GM12878 (cell line): ENCODE results near the gene PIGM. TPM values are rescaled to one million over a fixed set of nuclear protein-coding genes. Genes with fewer than 3 reads are reported as not detected.

Experiments used
- FOXK2 ChIP-seq: fragments of 450-650 bp; IDR thresholded peaks from 2 replicates; pipeline ENCODE4 v1.6.1; 2017; ENCODE audit warnings: mild to moderate bottlenecking, moderate library complexity
- MEF2A ChIP-seq: IDR thresholded peaks from 2 replicates; pipeline ENCODE4 v1.6.1; 2011; ENCODE audit warnings: low read depth, mild to moderate bottlenecking, low read length, moderate library complexity; ENCODE audit not compliant: insufficient read depth
- POLR2AphosphoS5 ChIP-seq: IDR thresholded peaks from 2 replicates; pipeline ENCODE4 v1.6.1; 2011; ENCODE audit warnings: mild to moderate bottlenecking, low read length, inconsistent platforms
- SMARCA5 ChIP-seq: fragments of 450-650 bp; IDR thresholded peaks from 2 replicates; pipeline ENCODE4 v1.6.1; 2017; ENCODE audit warnings: mild to moderate bottlenecking
- SREBF2 ChIP-seq: IDR thresholded peaks from 2 replicates; pipeline ENCODE4 v1.6.1; 2012; ENCODE audit warnings: mild to moderate bottlenecking, low read length
- polyA plus RNA-seq, 11 experiments: library from polyadenylated mRNA; depleted of rRNA in 4 of 11; unstranded in 6 of 11; stranded (reverse) in 5 of 11; fragments of >200 nt; fragmentation: Nextera tagmentation in 4 of 11; fragmentation: Illumina TruSeq in 1 of 11; extraction: Ambion mirVana in 4 of 11; extraction: Trizol in 1 of 11; gene quantifications; 1 replicate in 1 of 11; 2 replicates in 10 of 11; pipeline versions ENCODE4 v1.2.1 to v1.2.3, GENCODE V29; 2011 to 2016; ENCODE audit warnings: inconsistent platforms in 2 of 11, missing spikeins in 2 of 11, low read depth in 1 of 11
- total RNA-seq, 4 experiments: library from RNA; depleted of rRNA in 3 of 4; stranded (reverse); fragments of >200 nt in 3 of 4; fragmentation: Illumina TruSeq in 1 of 4; extraction: Trizol in 1 of 4; gene quantifications; 2 replicates each; pipeline versions ENCODE4 v1.2.1 to v1.2.3, GENCODE V29; 2013 to 2021
- TF ChIP-seq, protein P1 (sequence below): IDR thresholded peaks from 2 replicates; pipeline ENCODE4 v1.6.1; 2012; ENCODE audit warnings: improper control_type of control experiment, low read depth, low read length; ENCODE audit not compliant: insufficient replicate concordance
- TF ChIP-seq, protein P2 (sequence below): fragments of 450-650 bp; IDR thresholded peaks from 2 replicates; pipeline ENCODE4 v1.6.1; 2018; ENCODE audit warnings: borderline replicate concordance, mild to moderate bottlenecking; ENCODE audit not compliant: partially characterized antibody
- TF ChIP-seq, protein P3 (sequence below): IDR thresholded peaks from 2 replicates; pipeline ENCODE4 v1.6.1; 2011; ENCODE audit warnings: borderline replicate concordance, low read depth, mild to moderate bottlenecking, moderate library complexity, low read length; ENCODE audit not compliant: insufficient read depth, poor library complexity, severe bottlenecking

PIGM gene
- total and polyA plus RNA-seq, 10 of the 15 experiments (the other 5 are each of a cell fraction or from before 2014, with no cell fraction given): 2.6 to 6.1 (median 4.6) TPM

DNA sequence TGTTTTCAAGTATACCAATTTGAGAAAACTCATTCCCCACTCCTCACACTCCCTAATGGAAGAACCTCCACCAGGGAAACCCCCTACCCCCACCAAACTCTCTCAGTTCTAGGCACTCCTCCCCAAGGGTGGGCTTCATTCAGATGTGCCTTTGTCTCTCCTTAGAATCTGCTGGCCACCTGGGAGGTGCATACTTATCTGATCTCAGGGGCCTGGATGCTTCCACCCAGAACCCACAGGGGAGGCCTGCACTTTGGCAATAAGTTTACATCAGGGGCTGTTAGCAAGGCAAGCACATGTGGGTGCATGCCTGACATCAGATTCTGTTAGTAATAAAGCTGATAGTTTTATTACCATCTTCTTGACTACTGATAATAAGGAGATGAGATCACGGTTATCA, 45.3 kb downstream of the PIGM start (continued):
- TF ChIP-seq, protein P1, sequence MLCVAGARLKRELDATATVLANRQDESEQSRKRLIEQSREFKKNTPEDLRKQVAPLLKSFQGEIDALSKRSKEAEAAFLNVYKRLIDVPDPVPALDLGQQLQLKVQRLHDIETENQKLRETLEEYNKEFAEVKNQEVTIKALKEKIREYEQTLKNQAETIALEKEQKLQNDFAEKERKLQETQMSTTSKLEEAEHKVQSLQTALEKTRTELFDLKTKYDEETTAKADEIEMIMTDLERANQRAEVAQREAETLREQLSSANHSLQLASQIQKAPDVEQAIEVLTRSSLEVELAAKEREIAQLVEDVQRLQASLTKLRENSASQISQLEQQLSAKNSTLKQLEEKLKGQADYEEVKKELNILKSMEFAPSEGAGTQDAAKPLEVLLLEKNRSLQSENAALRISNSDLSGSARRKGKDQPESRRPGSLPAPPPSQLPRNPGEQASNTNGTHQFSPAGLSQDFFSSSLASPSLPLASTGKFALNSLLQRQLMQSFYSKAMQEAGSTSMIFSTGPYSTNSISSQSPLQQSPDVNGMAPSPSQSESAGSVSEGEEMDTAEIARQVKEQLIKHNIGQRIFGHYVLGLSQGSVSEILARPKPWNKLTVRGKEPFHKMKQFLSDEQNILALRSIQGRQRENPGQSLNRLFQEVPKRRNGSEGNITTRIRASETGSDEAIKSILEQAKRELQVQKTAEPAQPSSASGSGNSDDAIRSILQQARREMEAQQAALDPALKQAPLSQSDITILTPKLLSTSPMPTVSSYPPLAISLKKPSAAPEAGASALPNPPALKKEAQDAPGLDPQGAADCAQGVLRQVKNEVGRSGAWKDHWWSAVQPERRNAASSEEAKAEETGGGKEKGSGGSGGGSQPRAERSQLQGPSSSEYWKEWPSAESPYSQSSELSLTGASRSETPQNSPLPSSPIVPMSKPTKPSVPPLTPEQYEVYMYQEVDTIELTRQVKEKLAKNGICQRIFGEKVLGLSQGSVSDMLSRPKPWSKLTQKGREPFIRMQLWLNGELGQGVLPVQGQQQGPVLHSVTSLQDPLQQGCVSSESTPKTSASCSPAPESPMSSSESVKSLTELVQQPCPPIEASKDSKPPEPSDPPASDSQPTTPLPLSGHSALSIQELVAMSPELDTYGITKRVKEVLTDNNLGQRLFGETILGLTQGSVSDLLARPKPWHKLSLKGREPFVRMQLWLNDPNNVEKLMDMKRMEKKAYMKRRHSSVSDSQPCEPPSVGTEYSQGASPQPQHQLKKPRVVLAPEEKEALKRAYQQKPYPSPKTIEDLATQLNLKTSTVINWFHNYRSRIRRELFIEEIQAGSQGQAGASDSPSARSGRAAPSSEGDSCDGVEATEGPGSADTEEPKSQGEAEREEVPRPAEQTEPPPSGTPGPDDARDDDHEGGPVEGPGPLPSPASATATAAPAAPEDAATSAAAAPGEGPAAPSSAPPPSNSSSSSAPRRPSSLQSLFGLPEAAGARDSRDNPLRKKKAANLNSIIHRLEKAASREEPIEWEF: no peak
- TF ChIP-seq, protein P2, sequence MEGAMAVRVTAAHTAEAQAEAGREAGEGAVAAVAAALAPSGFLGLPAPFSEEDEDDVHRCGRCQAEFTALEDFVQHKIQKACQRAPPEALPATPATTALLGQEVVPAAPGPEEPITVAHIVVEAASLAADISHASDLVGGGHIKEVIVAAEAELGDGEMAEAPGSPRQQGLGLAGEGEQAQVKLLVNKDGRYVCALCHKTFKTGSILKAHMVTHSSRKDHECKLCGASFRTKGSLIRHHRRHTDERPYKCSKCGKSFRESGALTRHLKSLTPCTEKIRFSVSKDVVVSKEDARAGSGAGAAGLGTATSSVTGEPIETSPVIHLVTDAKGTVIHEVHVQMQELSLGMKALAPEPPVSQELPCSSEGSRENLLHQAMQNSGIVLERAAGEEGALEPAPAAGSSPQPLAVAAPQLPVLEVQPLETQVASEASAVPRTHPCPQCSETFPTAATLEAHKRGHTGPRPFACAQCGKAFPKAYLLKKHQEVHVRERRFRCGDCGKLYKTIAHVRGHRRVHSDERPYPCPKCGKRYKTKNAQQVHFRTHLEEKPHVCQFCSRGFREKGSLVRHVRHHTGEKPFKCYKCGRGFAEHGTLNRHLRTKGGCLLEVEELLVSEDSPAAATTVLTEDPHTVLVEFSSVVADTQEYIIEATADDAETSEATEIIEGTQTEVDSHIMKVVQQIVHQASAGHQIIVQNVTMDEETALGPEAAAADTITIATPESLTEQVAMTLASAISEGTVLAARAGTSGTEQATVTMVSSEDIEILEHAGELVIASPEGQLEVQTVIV: no peak
- TF ChIP-seq SMARCA5 (no peak), SREBF2 (no peak), POLR2AphosphoS5 (no peak), FOXK2 (no peak), MEF2A (no peak)
- TF ChIP-seq, protein P3, sequence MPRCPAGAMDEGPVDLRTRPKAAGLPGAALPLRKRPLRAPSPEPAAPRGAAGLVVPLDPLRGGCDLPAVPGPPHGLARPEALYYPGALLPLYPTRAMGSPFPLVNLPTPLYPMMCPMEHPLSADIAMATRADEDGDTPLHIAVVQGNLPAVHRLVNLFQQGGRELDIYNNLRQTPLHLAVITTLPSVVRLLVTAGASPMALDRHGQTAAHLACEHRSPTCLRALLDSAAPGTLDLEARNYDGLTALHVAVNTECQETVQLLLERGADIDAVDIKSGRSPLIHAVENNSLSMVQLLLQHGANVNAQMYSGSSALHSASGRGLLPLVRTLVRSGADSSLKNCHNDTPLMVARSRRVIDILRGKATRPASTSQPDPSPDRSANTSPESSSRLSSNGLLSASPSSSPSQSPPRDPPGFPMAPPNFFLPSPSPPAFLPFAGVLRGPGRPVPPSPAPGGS: no peak
